Stimulated activated CD4-positive, alpha-beta T cell treated with anti-CD3 and anti-CD28 coated beads, Interleukin-4, amount 100 ng/mL, for 24 hours (primary cell): Measurements from ENCODE around the gene NR2F1-AS1.

Experiments
- DNase-seq: peaks from one replicate; pipeline ENCODE4 v3.0.0-alpha.2; 2020

Gene NR2F1-AS1

DNA sequence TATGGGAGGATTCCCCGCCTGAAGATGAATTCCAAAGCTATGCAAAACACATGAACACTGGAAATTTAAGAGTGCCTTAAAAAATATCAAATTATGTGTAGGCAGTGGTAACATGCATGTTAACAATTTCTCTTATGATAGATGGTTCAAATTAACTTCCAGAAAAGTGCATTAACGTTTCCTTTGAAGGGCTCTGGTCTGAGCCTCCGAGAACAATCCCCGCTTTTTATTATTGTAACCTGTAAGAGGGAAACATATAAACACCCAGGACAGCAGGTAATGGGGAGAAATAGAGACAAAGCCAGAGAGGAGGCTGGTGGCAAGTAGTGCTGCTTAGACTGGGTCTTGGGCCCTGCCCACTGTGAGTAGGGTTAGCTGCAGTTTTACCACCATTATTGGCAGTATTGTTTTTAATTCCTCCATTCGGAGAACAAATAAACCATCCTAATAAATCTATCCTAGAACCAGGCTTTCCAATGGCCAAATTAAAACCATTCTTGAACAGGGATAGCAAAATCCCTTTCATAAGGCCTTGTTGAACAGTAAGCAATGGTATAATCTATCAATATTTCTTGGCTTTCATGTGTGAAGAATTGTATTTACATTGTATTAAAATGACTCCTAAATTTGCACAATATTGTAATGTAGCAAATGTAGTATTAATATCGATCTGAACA lies 8.3 kb upstream of the NR2F1-AS1 start:
- DNase-seq: no peak

DNA sequence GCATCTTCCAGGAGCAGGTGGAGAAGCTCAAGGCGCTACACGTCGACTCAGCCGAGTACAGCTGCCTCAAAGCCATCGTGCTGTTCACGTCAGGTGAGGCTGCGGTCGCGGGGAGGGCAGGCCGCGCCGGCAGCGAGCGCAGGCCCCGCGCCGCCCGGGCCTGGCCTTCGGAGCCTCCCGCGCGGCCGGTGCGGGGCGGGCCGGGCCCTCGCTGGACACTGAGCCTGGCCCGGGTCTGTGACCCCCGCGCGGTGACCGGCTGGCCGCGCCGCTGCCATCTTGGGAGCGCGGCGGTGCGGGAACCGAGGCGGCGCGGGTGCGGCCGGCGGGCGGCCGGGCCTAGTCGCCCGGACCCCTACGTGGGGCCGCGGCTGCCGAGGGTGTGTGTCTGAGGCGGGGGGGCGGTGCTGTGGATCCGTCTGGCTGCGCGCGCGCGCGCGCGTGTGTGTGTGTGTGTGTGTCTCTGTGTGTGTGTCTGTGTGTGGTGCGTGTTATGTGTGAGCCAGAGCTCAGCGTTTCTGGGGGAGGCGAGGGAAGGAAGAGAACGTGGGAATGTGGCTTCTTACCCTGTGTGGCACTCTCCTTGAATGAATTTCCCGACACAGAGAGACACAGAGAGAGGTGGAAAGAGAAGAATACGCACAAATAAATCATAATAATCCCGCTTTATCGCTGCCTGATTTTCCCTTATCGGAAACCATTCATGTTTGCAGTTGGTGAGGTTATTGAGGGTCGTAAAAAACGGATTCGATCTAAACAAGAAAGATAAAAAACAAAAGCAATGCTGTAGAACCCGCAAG lies 7.5 kb upstream of the NR2F1-AS1 start:
- no peak for DNase-seq

DNA sequence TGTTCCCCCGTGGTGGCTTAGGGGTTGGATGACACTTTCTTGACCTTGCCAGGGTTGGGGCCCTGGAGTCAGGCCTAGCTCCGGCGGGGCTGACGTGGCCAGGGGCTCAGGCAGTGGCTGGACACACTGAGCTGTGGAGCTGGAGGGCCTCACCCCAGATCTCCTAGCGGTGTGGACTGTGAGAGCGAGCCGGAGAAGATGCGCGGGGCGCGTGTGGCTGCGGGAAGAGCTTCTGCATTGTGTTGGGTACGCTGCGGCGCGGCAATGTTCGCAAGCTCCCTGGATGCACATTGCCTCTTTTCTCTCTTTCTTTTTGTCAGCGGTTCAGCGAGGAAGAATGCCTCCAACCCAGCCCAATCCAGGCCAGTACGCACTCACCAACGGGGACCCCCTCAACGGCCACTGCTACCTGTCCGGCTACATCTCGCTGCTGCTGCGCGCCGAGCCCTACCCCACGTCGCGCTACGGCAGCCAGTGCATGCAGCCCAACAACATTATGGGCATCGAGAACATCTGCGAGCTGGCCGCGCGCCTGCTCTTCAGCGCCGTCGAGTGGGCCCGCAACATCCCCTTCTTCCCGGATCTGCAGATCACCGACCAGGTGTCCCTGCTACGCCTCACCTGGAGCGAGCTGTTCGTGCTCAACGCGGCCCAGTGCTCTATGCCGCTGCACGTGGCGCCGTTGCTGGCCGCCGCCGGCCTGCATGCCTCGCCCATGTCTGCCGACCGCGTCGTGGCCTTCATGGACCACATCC lies 6.8 kb upstream of the NR2F1-AS1 start:
- no peak for DNase-seq

DNA sequence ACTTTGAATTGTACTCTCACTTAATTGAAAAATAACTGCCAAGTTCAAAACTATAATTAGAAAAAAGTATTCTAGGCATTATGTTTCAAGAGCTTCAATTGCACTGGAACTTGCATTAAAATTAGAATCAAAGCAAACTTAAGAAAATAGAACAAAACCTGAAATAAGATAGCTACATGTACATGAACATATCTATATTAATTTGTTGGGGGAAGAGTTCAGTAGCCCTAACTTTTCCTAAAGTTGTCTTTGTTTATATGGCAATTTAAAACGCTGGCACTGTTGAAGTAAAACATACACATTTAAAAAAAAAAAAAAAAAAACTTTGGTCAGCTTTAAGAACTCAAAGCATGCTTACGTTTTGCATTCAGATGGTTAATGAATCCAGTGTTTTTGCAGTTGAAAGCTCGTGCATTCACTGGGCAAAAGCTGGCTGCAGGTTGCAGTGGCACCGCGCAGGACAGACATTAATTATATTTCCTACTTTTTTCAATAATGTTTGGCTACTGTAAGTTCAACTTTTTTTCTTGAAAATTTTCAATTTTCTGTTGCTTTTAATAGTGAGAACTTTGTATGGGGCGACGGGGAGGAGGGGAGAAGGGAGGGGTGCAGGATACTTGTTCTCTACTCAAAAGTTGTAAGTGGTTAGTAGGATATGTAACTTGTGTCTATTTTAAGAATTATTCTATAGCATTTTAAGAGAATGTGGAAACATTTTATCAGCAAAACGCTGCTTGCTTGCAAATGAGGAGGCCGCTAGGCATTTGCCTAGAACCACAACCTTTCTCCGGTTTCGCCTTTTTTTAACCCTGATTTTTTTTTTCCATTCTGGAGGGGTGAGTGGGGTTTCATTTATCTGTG lies 5.9 kb upstream of the NR2F1-AS1 start:
- no peak for DNase-seq

DNA sequence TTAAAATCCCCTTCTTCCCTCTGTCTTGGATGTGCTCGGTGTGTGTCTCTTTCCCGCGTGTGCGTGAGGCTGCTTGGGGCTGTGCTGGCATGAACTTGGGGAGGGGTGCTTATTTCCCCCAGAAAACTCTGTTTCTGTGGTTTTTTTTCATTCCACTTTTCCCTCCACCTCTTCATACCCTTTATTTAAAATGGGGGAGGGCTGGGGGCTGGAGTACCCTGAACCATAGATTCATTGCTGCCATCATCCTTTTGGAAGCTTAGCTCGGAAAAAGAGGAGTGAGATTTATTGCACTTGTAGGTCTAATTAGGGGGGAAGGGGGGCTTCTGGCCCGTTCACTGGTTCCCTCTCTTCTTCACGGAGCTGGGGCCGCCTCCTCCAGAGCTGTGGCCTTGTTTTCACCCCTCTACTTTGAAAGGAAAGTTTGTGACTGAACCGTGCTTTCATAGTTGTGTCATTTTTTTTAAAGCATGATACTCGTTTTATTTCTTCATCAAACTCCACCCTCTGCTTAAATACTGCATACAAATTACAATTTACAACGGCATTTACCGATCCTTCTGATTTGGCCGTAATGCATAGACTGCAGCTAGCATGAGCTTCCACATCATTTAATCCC lies 4.9 kb upstream of the NR2F1-AS1 start:
- no peak for DNase-seq

DNA sequence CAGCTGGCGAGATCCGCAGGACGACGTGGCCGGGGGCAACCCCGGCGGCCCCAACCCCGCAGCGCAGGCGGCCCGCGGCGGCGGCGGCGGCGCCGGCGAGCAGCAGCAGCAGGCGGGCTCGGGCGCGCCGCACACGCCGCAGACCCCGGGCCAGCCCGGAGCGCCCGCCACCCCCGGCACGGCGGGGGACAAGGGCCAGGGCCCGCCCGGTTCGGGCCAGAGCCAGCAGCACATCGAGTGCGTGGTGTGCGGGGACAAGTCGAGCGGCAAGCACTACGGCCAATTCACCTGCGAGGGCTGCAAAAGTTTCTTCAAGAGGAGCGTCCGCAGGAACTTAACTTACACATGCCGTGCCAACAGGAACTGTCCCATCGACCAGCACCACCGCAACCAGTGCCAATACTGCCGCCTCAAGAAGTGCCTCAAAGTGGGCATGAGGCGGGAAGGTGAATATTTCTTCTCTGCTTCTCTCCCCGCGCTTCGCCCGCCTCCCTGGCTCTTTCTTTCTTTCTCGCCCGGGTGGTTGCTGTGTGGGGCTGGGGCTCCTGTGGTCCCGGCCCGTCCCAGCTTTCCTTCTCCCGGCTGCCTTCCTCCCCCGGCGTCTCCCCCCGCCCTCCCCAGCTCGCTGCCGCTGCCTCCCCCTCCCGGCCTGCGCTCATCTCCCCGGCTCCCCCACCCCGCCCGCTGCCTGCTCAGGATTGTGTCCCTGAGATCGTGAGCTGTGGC lies 4.2 kb upstream of the NR2F1-AS1 start:
- no peak for DNase-seq

DNA sequence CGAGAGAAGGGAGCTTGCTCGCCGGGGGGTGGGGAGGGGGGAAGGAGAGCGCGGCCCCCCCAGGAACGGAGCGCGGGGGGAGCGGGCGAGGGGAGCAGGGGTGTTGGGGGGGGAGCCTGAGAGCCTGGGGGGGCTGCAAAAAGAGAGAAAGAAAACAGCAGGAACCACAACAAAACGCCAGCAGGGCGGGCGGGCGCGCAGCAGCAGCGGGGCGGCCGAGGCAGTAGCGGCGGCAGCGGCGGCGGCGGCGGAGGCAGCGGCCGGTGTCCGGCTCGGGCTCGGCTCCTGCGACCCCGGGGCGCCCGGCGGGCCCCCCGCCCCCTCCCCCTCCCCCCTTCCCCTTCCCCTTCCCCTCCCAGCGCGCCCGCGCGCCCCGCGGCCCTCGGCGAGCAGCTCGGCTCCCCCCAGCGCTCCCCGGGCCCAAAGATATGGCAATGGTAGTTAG lies 3.6 kb upstream of the NR2F1-AS1 start:
- no peak for DNase-seq

DNA sequence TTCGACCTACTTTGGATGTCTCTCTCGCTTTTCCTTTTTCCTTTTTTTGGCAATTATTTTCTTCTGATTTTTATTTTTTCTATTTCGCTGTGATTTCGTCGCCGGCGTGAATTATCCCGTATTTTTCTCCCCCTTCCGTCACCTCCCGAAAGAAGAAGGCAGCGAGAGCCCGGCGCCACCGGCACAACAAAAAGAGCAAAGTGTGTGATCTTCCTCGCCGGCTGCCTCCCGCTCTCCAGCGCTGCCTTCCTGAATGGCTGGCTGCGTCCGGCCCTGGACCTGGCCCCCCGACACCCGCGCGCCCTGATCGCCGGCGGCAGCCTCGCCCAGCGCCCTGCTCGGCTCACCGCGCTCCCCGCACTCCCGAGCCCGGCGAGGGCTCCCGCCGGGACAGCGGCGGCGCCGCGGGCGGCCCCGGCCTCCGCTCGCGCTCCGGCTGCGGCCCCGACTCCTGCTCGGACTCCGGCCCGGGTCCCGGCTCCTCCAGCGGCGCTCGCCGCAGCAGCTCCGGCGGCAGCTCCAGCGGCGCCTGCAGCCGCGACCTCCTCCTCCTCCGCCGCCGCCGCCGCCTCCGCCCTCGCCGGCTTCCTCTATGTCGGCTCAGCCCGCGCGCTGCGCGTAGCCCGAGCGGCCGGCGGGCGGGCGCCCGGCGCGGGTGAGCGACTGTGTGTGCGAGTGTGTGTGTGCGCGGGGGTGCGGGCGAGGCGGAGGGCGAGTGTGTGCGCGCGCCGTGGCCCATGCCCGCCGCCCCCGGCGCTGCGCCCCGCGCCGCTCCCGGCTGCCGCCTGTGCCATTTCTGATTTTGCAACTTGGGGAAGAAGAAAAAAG lies 3.0 kb upstream of the NR2F1-AS1 start:
- DNase-seq: no peak

DNA sequence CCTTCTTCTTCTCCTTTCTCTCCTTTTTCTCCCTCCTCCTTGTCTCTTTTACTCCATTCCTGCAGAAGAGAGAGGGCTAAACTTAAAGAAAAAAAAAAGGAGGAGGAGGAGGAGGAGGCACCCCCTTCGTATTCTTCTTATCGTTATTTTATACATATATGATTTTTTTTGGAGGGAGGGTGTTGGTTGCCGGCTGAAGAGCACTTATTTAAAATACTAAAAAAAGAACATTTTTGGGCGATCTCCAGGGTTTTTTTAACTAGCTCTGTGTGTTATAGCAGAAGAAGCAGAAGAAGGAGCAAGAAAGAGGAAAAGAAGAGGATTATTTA lies 2.4 kb upstream of the NR2F1-AS1 start:
- no peak for DNase-seq

DNA sequence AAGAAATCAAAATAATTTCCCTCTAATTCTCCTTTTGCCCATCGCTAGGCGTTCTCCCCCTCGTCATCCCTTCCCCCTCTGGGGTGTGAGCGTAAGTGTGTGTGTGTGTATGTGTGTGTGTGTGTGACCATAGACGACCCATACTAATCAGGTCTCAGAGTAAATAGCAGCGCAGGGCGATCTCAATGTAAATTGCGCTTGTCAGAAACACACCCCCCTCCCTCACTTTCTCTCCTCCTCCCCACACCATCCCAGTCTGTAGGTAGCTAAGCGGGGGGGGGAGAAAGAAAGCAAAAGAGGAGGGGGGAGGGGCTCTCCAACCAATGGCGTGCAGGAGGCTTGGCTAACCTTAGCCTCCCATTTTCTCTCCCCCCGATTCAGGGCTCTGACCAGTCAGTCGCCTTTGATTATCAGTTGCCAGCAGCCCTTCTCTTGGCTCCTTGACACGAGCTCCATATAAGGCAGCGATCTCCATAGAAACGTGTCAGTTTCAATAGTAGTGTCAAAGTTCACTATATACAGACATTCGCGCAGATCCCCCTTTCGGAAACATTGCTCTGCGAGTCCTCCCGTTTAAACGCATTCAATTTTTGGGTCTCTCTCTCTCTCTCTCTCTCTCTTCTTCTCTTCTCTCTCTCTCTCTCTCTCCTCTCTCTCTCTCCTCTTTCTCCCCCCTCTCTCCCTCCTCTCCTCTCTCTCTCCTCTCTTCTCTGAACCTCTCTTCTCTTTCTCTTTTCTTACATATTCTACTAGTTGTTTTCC lies 1.8 kb upstream of the NR2F1-AS1 start, which contains the start of gene NR2F1:
NR2F1 (plus strand) TSS at position 546 of the 762 bp plus-strand sequence. CDS start 1,802 bp downstream, outside the sequence.
- no peak for DNase-seq

DNA sequence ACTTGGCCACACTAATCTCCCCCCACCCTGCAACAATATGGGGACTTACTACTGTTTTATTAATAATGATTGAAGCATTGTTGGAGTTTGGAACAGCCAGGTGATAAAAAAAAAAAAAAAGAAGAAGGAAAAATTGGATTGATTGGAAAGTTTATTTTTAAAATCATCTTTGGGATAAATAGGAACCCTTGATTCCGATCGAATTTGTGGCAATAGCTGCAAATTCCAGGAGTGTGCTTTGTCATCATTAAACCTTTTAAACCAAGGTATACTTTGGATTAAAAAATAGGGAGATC lies 1.1 kb upstream of the NR2F1-AS1 start:
- DNase-seq: no peak

DNA sequence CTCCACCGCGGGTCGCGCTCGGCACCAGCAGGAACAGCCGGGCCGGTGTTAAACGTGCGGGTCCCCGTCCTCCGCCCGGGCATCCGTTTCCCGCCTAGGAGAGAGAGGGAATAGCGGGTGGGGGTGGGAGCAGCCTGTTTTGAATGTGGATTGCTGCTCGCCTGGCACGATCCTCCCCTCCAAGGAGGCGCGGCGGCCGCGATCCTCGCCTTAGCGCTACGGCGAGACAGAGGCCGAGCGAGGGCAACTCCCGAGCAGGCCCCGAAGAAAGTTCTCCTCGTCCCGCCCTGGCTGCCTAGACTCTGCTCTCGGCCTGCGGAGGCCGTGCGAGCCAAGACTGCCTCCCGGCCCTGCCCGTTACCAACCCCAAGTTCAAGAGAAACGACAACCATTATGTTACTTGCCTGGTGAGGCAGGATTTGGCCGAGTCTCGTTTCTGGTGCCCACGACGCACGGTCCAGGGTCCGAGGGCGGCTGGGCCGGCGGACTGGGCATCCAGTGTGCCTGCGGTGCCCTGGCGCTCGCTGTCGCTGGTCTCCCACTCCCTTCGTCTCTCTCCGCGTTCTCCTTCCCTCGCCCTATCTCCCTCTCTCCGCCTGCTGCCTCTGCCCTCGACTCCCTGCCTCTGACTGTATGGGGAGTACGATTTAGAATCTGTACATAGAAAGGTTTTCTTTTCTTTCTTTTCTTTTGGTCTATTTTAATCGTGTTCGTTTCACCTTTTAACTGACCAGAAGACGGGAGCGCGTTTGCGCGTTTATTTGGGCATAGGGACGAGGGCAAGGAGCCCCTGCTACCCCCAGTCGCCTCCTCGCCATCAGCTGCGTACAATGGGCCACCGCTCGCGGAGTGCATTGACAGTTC lies 724 bp downstream of the NR2F1-AS1 start:
- DNase-seq: no peak

DNA sequence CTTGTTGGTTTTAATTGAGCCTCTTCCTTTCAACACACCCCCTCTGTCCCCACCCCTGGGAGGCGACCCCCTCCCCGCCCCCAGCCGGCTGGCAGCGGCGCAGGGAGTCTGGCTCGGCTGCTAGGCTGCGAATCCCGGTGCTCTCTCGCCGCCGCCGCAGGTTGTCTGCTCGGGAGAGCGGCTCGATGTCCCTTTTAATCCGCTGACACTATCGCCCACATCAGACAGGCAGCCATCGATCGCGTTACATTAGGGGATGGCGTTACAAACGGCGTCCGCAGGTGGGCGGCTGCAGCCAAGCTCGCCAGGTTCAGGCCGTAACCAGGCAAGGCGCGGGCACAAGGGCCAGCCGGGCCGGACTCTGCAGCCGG lies 1.3 kb downstream of the NR2F1-AS1 start:
- no peak for DNase-seq

DNA sequence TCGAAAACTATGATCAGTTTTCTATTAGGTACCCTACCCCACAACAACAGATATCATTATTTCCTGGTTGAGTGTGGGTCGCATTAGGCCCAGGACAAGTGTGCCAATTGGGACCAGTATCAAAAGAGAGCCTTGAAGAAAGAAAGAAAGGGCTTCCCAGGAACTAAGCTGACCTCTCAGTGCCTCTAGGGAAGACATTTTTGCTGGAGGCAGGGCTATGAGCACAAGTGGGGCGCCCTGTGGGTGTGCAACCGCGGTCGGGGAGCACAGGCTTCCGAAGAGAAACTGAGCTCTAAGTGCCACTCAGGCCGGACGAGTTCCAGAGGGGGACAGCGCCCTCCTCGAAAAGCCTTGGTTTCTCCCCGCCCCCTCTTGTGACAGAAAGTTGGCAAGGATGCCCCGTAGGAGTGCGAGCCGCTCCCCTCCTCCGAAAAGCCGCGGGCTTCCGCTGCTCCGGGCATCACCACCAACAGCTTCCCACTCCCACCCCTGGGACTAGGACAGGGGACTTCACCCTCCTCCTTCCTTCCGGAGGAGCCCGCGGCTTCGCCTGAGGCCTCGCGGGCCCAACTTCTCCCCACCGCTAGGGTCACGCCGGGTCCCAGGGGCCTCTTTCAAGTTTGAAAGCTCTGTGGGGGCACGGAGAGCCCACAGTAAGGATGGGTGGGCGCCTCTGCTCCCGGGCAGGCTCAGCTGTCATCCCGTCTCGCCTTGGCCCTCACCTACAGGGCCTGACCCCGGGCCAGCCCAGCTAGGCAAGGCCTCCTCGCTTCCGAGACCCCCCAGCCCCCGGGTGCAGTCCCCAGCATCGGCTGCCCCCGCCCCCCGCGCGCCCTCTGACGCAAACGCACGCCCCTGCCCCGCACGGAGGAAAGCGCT lies 2.0 kb downstream of the NR2F1-AS1 start:
- no peak for DNase-seq

DNA sequence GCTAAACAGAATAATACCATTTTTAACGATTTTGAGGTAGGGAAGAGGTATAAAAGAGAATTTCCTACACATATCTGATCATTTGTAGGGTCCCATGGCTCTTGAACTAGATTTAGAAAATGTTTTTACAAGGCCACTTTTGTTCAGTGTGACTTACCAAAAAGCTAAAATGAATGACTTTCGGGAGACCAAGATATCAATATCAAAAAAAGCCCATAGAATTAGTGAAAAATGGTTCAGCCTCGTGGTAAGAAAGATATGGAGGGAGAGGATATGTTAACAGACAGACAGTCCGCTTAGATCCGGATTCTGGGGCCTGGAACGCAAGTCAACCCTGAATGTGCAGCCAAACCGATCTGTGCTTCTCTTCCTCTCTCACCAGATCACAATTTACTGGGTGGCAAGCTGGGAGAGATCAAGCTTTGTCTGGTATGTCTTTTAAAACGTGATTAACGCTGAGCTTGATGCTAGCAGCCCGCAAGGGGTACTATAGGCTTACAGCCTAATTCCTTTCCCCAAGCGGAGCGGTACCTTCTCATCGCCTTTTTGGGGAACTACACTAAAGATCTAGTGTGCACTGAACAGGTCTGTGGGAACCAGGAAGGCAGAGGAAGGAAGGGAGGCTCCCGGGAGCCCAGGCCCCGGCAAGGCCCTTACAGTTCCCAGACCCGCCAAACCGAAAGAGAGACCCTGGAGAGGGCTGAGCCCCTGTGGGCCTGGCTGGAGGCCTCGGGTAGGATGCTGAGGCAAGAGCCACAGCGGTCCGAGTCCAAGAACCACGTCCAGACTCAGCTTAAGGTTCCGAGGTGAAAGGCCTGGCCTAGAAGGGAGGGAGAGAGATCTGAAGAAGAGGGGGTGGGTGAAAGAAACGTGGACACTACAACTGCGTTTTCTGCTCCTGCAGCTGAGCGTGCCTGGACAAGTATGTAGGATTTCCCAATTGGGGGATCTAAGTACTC lies 2.9 kb downstream of the NR2F1-AS1 start:
- no peak for DNase-seq

DNA sequence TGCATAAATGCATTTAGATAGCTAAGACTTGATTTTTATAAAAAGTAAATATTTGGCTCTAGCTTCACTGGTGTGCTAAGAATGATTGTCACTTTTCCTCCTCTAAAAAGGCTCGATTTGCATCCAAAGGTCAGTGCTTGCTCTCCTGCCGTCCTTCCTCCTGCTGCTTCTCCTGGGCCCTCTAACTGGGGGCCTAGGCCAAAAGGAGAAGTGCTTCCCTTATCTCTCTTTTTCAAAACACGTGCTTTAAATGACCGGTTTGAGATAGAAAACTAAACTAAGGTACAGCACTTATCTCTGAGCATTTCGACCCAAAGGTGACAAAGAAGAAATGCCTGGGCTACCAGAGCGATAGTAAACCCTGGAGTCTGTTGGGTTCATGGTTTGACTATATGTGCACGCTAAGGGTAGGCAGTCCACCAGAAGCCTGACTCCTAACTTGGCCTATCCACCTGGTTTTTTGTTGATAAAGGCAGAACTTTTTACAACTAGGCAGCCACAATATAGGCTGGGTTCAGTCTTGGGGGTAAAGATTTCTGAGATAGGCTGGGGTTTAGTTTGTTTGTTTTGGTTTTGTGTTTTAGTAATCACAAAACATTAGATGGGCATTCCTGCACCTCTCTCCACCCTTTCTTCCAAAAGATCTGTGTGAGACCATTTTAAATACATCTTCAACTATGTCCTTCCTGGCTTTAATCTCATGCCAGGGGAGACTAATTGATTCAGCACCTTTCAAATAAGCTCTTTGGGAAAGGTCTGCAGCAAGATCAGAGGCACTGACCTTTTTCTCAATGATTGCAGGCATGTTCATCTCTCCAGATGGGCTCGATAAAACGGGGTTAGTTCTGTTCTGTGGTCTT lies 3.8 kb downstream of the NR2F1-AS1 start:
- DNase-seq: no peak
